GM10266 (cell line): Measurements from ENCODE around the gene PPP2R5D.
"Not testable (repeated sequence)": the region's sequence is repeated elsewhere in the genome, so short reads cannot be mapped to it uniquely, and the experiment has no call there.

ENCODE experiments used
- DNase-seq: peaks from one replicate; pipeline ENCODE4 v3.0.0; 2012; ENCODE audit errors: extremely low spot score
- CTCF ChIP-seq: IDR thresholded peaks from 2 replicates; pipeline ENCODE4 v1.5.1; 2012; ENCODE audit warnings: mild to moderate bottlenecking, low read depth; ENCODE audit not compliant: control insufficient read depth, insufficient read depth; ENCODE audit errors: missing control alignments

PPP2R5D gene

GRCh38 chr6:42939810-42940167 lies 44.6 kb upstream of the PPP2R5D start:
- DNase-seq: no peak
- TF ChIP-seq CTCF: no peak

- DNase-seq: no peak
These were observed 43.8 kb upstream of the PPP2R5D start for GRCh38 chr6:42940493-42941045.

GRCh38 chr6:42941356-42941755 lies 43.0 kb upstream of the PPP2R5D start:
- DNase-seq: not testable (repeated sequence)

More at GRCh38 chr6:42940493-42941045, 43.8 kb upstream of the PPP2R5D start:
- TF ChIP-seq CTCF: no peak

- TF ChIP-seq CTCF: no peak
- no peak for DNase-seq
These were observed 41.9 kb upstream of the PPP2R5D start for GRCh38 chr6:42942444-42942843.

- no peak for TF ChIP-seq CTCF
- DNase-seq: no peak
These were observed 36.4 kb upstream of the PPP2R5D start for GRCh38 chr6:42947950-42948349.

- no peak for DNase-seq
- no peak for TF ChIP-seq CTCF
These were observed 32.0 kb upstream of the PPP2R5D start for GRCh38 chr6:42952389-42952788.

GRCh38 chr6:42954405-42954804 lies 30.0 kb upstream of the PPP2R5D start:
- DNase-seq: not testable (repeated sequence)

GRCh38 chr6:42958125-42958524 lies 26.2 kb upstream of the PPP2R5D start:
- DNase-seq: no peak
- no peak for TF ChIP-seq CTCF
